Skin epidermis (tissue), 12 donors: Measurements from ENCODE around the gene AP3D1.

ENCODE experiments used
- H3K27ac ChIP-seq, 21 experiments: fragments of 200-600 bp; sonication (generic) in 11 of 21; one replicate each; pipeline ENCODE4 v1.5.0; 2020; ENCODE audit warnings: mild to moderate bottlenecking in 3 of 21, inconsistent platforms in 2 of 21, moderate library complexity in 2 of 21
- H3K4me3 ChIP-seq, 7 experiments: fragments of 200-600 bp; sonication (generic) in 2 of 7; one replicate each; pipeline ENCODE4 v1.5.0; 2020; ENCODE audit warnings: inconsistent platforms in 2 of 7, mild to moderate bottlenecking in 2 of 7, moderate library complexity in 1 of 7

AP3D1 gene

GRCh38 chr19:2057484-2058469 lies 93.6 kb downstream of the AP3D1 start:
- Histone ChIP-seq H3K4me3 (no peak overlapping the region), H3K27ac (peak overlapping the region in 16 of 21 experiments; percentile 36 to 100 (median 98))

- no peak overlapping the region for H3K4me3 ChIP-seq
- H3K27ac ChIP-seq, result peak overlapping the region in 17 of 21 experiments; percentile 38 to 100 (median 97)
Observed at GRCh38 chr19:2056837-2057192, 94.6 kb downstream of the AP3D1 start.

GRCh38 chr19:2055931-2056836 lies 95.2 kb downstream of the AP3D1 start:
- peak overlapping the region in 3 of 7 experiments; percentile 1 to 32 (median 11) for H3K4me3 ChIP-seq
- peak overlapping the region; percentile 61 to 100 (median 92) for H3K27ac ChIP-seq

GRCh38 chr19:2054763-2055162 lies 96.6 kb downstream of the AP3D1 start:
- Histone ChIP-seq H3K4me3 (no peak overlapping the region), H3K27ac (peak overlapping the region in 8 of 21 experiments; percentile 9 to 100 (median 37))

- Histone ChIP-seq H3K27ac (peak overlapping the region in 7 of 21 experiments; percentile 15 to 96 (median 30)), H3K4me3 (no peak overlapping the region)
Observed at GRCh38 chr19:2053601-2054389, 97.6 kb downstream of the AP3D1 start.

- peak overlapping the region in 20 of 21 experiments; percentile 76 to 98 (median 91) for H3K27ac ChIP-seq
- peak overlapping the region in 5 of 7 experiments; percentile 26 to 98 (median 95) for H3K4me3 ChIP-seq
Observed at GRCh38 chr19:2051773-2052704, 99.3 kb downstream of the AP3D1 start.

GRCh38 chr19:2050991-2051772 lies 100.2 kb downstream of the AP3D1 start, which contains the start of gene MKNK2:
Gene MKNK2 (minus strand): TSS chr19:2051244. CDS start chr19:2050851, 393 bp downstream.
- H3K27ac ChIP-seq, result peak within 1 kb of the TSS; percentile 84 to 98 (median 94)

More at GRCh38 chr19:2050991-2051772, 100.2 kb downstream of the AP3D1 start, which contains the start of gene MKNK2:
- H3K4me3 ChIP-seq, result peak within 1 kb of the TSS; percentile 78 to 98 (median 94)
